ENCODE measurements around the gene OR9A2.
A peak's percentile ranks its signal among the peaks of the same experiment; 100 is the strongest.

The OR9A2 gene

DNA sequence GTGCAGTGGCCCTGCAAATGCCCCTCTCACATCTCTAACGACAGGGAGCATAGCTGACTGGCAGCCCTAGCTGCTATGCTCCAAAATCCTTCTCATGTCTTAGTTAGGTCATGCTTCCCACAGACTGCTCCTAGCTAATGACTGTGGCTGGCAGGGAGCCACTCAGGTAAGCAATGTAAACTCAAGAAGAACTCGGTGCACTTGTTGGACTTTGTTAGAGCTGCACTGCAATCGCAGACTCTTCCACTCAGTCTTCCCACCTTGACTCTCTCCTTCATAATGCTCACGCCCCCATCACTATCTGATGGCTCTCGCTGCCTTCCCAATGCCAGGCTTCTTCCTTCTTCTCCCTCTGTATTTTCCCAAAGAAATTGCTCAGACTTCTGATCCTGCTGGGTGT lies 24.0 kb downstream of the OR9A2 start:
- H3K4me3 ChIP-seq (replicated peaks; ENCODE audit: low read depth, low read length) = no peak overlapping the region
- no peak for DNase-seq (ENCODE audit: low read depth)

DNA sequence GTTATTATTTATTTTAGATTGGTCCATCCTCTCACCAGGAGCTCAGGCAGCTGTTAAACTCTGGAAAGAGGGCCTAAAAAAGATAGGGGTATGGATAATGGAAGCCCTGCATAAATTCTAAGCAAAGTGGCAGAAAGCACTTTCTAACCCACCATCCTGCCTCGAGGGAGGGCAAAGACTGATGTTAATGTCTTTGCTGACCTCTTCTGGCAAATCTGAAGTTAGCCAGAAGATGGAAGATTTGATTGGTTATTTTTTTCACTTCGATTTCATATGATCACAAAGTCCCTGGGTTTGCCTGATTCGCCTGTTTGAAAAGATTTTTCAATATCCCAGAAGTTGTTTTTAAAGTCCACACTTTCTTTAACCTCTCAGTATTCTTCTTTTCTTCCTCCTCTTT lies 24.8 kb downstream of the OR9A2 start:
- peak; percentile 48 for DNase-seq (ENCODE audit: low read depth)
- TF ChIP-seq CTCF (IDR thresholded peaks at IDR 0.05; ENCODE audit: low read length, missing control alignments) = peak; percentile 44
- H3K4me3 ChIP-seq (replicated peaks; ENCODE audit: low read depth, low read length) = no peak overlapping the region

More for the DNA sequence above, 24.0 kb downstream of the OR9A2 start:
- no peak for TF ChIP-seq CTCF (IDR thresholded peaks at IDR 0.05; ENCODE audit: low read length, missing control alignments)

GRCh38 chr7:143000648-143001047 lies 26.3 kb downstream of the OR9A2 start:
- no peak for DNase-seq (ENCODE audit: low read depth)
- TF ChIP-seq CTCF (IDR thresholded peaks at IDR 0.05; ENCODE audit: low read length, missing control alignments) = no peak
- H3K4me3 ChIP-seq (replicated peaks; ENCODE audit: low read depth, low read length) = no peak overlapping the region

GRCh38 chr7:142999793-143000192 lies 27.1 kb downstream of the OR9A2 start:
- no peak overlapping the region for H3K4me3 ChIP-seq (replicated peaks; ENCODE audit: low read depth, low read length)
- DNase-seq (ENCODE audit: low read depth) = no peak
- TF ChIP-seq CTCF (IDR thresholded peaks at IDR 0.05; ENCODE audit: low read length, missing control alignments) = no peak

DNA sequence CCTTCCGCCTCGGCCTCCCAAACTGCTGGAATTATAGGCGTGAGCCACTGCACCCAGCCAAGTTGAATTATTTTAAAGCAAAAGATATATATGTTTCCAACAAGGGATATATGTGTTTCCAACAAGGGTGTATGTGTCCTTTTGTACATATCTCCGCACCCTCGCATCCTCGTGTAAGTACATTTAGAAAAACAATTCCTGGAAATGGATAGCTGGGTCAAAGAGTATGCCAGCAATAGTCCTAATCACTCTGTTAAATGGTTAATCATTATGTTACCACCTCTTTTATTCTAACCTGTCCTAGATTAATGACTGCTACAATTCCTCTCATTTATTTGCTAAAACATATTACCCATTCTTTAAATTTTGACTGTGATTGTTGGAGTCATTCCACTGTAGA lies 28.0 kb downstream of the OR9A2 start:
- no peak for DNase-seq (ENCODE audit: low read depth)
- H3K4me3 ChIP-seq (replicated peaks; ENCODE audit: low read depth, low read length) = no peak overlapping the region
- TF ChIP-seq CTCF (IDR thresholded peaks at IDR 0.05; ENCODE audit: low read length, missing control alignments) = no peak

DNA sequence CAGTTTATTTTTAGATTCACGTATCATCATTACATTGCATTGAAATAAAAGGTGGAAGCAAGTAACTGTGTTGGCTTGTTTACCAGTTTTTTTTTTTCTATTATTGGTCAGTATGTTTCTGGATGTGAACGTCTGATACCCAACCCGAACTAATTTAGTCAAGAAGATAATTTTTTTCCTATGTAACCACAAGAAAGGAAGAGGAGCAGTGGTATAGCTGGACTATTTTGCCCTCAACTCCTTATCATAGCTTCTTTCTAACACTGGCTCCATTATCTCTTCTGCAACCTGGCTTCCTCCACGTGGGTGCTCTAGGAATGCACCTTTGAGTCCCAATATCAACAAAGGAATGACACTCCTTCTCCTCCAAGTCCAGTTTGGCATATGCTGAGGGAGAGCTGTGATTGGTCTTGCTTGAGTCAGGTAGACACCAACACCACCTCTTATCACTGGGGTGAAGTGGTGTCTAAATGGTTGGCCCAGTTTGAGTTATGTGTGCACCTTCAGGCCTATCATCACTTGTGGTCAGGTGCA lies 29.4 kb downstream of the OR9A2 start:
- no peak for DNase-seq (ENCODE audit: low read depth)
- no peak for TF ChIP-seq CTCF (IDR thresholded peaks at IDR 0.05; ENCODE audit: low read length, missing control alignments)
- no peak overlapping the region for H3K4me3 ChIP-seq (replicated peaks; ENCODE audit: low read depth, low read length)

DNA sequence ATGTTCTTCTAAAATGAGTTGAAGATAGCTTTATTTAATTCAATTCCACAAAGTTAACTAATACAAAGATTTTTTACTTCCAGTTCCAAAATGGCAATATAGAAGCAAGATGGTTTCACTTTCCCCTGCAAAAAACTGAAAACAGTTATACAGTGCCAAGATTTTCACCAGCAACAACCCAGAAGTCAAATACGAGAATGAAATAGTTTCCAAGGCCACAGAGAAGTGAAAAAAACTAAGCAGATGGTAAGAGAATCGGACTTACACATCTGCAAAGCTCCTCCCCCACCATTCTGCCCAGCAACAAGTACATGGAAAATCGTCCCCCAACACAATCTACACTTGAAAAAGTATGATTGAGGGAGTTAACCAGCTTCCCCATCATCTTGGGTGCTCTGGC lies 34.5 kb downstream of the OR9A2 start:
- no peak for TF ChIP-seq CTCF (IDR thresholded peaks at IDR 0.05; ENCODE audit: low read length, missing control alignments)
- H3K4me3 ChIP-seq (replicated peaks; ENCODE audit: low read depth, low read length) = no peak overlapping the region
- DNase-seq (ENCODE audit: low read depth) = no peak

Data from fibroblast of pulmonary artery (primary cell).